GM12864 (cell line): ENCODE results near the gene GLDC.

Experiments
- DNase-seq: peaks from one replicate; pipeline ENCODE4 v3.0.0-alpha.2; 2011; ENCODE audit warnings: low read depth
- H3K4me3 ChIP-seq: 2 replicates; pipeline ENCODE4 v1.5.1; 2011; ENCODE audit warnings: mild to moderate bottlenecking, low read depth, low read length, control low read depth
- CTCF ChIP-seq: IDR thresholded peaks from 2 replicates; pipeline ENCODE4 v1.5.1; 2011; ENCODE audit warnings: low read depth, mild to moderate bottlenecking, moderate library complexity, low read length, control low read depth, inconsistent platforms; ENCODE audit errors: missing control alignments

The GLDC gene

GRCh38 chr9:6609497-6610016, 36.0 kb downstream of the GLDC start:
- no peak overlapping the region for H3K4me3 ChIP-seq
- no peak for TF ChIP-seq CTCF
- no peak for DNase-seq

GRCh38 chr9:6605202-6605601, 40.3 kb downstream of the GLDC start:
- DNase-seq, result peak; percentile 25
- no peak for TF ChIP-seq CTCF
- peak overlapping the region; percentile 7; the same call in 1 of the 2 replicates for H3K4me3 ChIP-seq

- DNase-seq, result no peak
- TF ChIP-seq CTCF, result no peak
- no peak overlapping the region for H3K4me3 ChIP-seq
These were observed 45.1 kb downstream of the GLDC start for GRCh38 chr9:6600426-6600825.

GRCh38 chr9:6600006-6600405, 45.5 kb downstream of the GLDC start:
- H3K4me3 ChIP-seq, result no peak overlapping the region
- DNase-seq, result no peak
- TF ChIP-seq CTCF, result no peak

- DNase-seq, result peak; percentile 91
- no peak overlapping the region for H3K4me3 ChIP-seq
- no peak for TF ChIP-seq CTCF
These were observed 47.2 kb downstream of the GLDC start for GRCh38 chr9:6598249-6598725.

- TF ChIP-seq CTCF, result no peak
- H3K4me3 ChIP-seq, result no peak overlapping the region
- DNase-seq, result no peak
These were observed 52.7 kb downstream of the GLDC start for GRCh38 chr9:6592791-6593190.

- TF ChIP-seq CTCF, result no peak
- no peak for DNase-seq
These were observed 53.3 kb downstream of the GLDC start for GRCh38 chr9:6592231-6592630.

More at GRCh38 chr9:6592231-6592630, 53.3 kb downstream of the GLDC start:
- no peak overlapping the region for H3K4me3 ChIP-seq
